GM12878 (cell line): ENCODE data around the gene BTNL2. TPM values are rescaled to one million over a fixed set of nuclear protein-coding genes. Genes with fewer than 3 reads are reported as not detected.

Source experiments
- ATAC-seq: fragments of 200-7000 bp; cut with Tn5 transposase; 3 replicates; pipeline ENCODE4 v1.9.1; 2020; ENCODE audit warnings: mild to moderate bottlenecking, moderate library complexity
- BruUV-seq: library from RNA; stranded (reverse); fragments of 400-500 nt; replicated peaks from 2 replicates; lab custom pipeline; 2021; lab: Mats Ljungman, UMichigan
- CTCF ChIA-PET: fragments of 300-600 bp; sonication (Branson Sonifier 250); formaldehyde crosslinking; extraction: SDS; loops from one replicate; lab custom pipeline; 2021; ENCODE audit warnings: inconsistent platforms; lab: Yijun Ruan, JAX
- POLR2A ChIA-PET: fragments of 350-600 bp; formaldehyde crosslinking; extraction: SDS; loops from one replicate; lab custom pipeline; 2021; ENCODE audit warnings: inconsistent platforms; lab: Charles Lee
- RAD21 ChIA-PET: fragments of 300-600 bp; sonication (Branson Sonifier 250); formaldehyde crosslinking; loops from one replicate; lab custom pipeline; 2023; ENCODE audit warnings: antibody characterized with exemption; ENCODE audit not compliant: unreplicated experiment; lab: Charles Lee
- SMC1A ChIA-PET: fragments of 300-600 bp; sonication (Branson Sonifier 250); formaldehyde crosslinking; loops from one replicate; lab custom pipeline; 2023; ENCODE audit not compliant: unreplicated experiment, uncharacterized antibody; lab: Charles Lee
- DNase-seq: peaks from one replicate; pipeline ENCODE4 v3.0.0-alpha.2; 2011; ENCODE audit warnings: low read depth, low spot score
- FAIRE-seq: peaks from 3 replicates; lab custom pipeline; 2011; peaks lifted over from hg19 to GRCh38; lab: Jason Lieb, UNC
- H2AFZ ChIP-seq: 2 replicates; pipeline ENCODE4 v1.6.0; 2011; ENCODE audit warnings: low read depth, low read length, control low read depth; ENCODE audit not compliant: control insufficient read depth
- H3K27ac ChIP-seq: 2 replicates; pipeline ENCODE4 v1.5.1; 2011; ENCODE audit warnings: control low read depth; ENCODE audit not compliant: control insufficient read depth, insufficient read depth
- H3K27me3 ChIP-seq, 2 experiments: replicated peaks in 1 of 2; 2 replicates each; pipeline versions ENCODE4 v1.6.0 to v1.6.1; 2011; ENCODE audit warnings: low read length in 1 of 2; ENCODE audit not compliant: control insufficient read depth in 2 of 2, insufficient read depth in 2 of 2
- H3K36me3 ChIP-seq, 2 experiments: 2 replicates each; pipeline ENCODE4 v1.5.1; 2011; ENCODE audit warnings: low read length in 1 of 2; ENCODE audit not compliant: control insufficient read depth in 2 of 2, insufficient read depth in 2 of 2
- H3K4me1 ChIP-seq: 2 replicates; pipeline ENCODE4 v1.6.1; 2011; ENCODE audit warnings: mild to moderate bottlenecking, low read length, moderate library complexity, mixed read lengths; ENCODE audit not compliant: control insufficient read depth, insufficient read depth
- H3K4me2 ChIP-seq: 2 replicates; pipeline ENCODE4 v1.6.0; 2011; ENCODE audit warnings: control low read depth; ENCODE audit not compliant: control insufficient read depth, insufficient read depth
- H3K4me3 ChIP-seq: fragments of 200-600 bp; sonication (generic); 2 replicates; pipeline ENCODE4 v1.5.1; 2016
- H3K79me2 ChIP-seq: 2 replicates; pipeline ENCODE4 v1.6.0; 2011; ENCODE audit warnings: low read length; ENCODE audit not compliant: control insufficient read depth, insufficient read depth
- H3K9ac ChIP-seq: 2 replicates; pipeline ENCODE4 v1.8.0; 2011; ENCODE audit warnings: low read length, control low read depth, mixed read lengths; ENCODE audit not compliant: control insufficient read depth, insufficient read depth
- H3K9me3 ChIP-seq: replicated peaks from 3 replicates; pipeline ENCODE4 v1.5.1; 2011; ENCODE audit warnings: mild to moderate bottlenecking, low read length; ENCODE audit not compliant: control insufficient read depth, insufficient read depth
- H4K20me1 ChIP-seq: 2 replicates; pipeline ENCODE4 v1.6.0; 2011; ENCODE audit not compliant: control insufficient read depth, insufficient read depth
- CREB1 ChIP-seq: IDR thresholded peaks from 2 replicates; pipeline ENCODE4 v1.6.1; 2012; ENCODE audit warnings: low read depth, mild to moderate bottlenecking, inconsistent platforms
- GABPA ChIP-seq: IDR thresholded peaks from 2 replicates; pipeline ENCODE4 v1.6.1; 2014; ENCODE audit warnings: antibody characterized with exemption, low read depth, mild to moderate bottlenecking, inconsistent platforms
- HCFC1 ChIP-seq: fragments of 150-350 bp; IDR thresholded peaks from 2 replicates; pipeline ENCODE4 v1.6.1; 2014; ENCODE audit warnings: low read length
- LARP7 ChIP-seq: fragments of 450-650 bp; IDR thresholded peaks from 2 replicates; pipeline ENCODE4 v1.6.1; 2017; ENCODE audit warnings: mild to moderate bottlenecking
- MTA3 ChIP-seq: IDR thresholded peaks from 2 replicates; pipeline ENCODE4 v1.6.1; 2012; ENCODE audit warnings: low read length, inconsistent platforms, borderline replicate concordance
- PAX8 ChIP-seq: fragments of 450-650 bp; IDR thresholded peaks from 2 replicates; pipeline ENCODE4 v1.6.1; 2017; ENCODE audit warnings: mild to moderate bottlenecking, moderate library complexity
- RAD21 ChIP-seq: IDR thresholded peaks from 2 replicates; pipeline ENCODE4 v1.6.1; 2011; ENCODE audit warnings: mild to moderate bottlenecking, low read depth, low read length, moderate library complexity; ENCODE audit not compliant: insufficient read depth
- SIN3A ChIP-seq: IDR thresholded peaks from 2 replicates; pipeline ENCODE4 v1.6.1; 2012; ENCODE audit warnings: low read depth, low read length, improper control_type of control experiment
- ZNF622 ChIP-seq: fragments of 450-650 bp; IDR thresholded peaks from 2 replicates; pipeline ENCODE4 v1.6.1; 2017; ENCODE audit warnings: mild to moderate bottlenecking, inconsistent platforms
- WGBS: methylation state at CpG from one replicate; pipeline ENCODE4 v1.1.6; 2016; ENCODE audit warnings: low lambda C conversion rate; ENCODE audit not compliant: insufficient replicate concordance, insufficient coverage; ENCODE audit errors: missing lambda C conversion rate; 5-methylcytosine and 5-hydroxymethylcytosine counted together
- in situ Hi-C: fragments of 300-500 bp; cut with MboI; formaldehyde crosslinking; loops from 9 replicates; pipeline ENCODE4 v1.14.3; 2018; ENCODE audit warnings: mixed read lengths
- intact Hi-C: fragments of 100-400 bp; cut with micrococcal nuclease; formaldehyde crosslinking; loops from one replicate; pipeline ENCODE4 v1.14.2; 2022; ENCODE audit not compliant: unreplicated experiment
- polyA plus RNA-seq, 11 experiments: library from polyadenylated mRNA; depleted of rRNA in 4 of 11; unstranded in 6 of 11; stranded (reverse) in 5 of 11; fragments of >200 nt; fragmentation: Nextera tagmentation in 4 of 11; fragmentation: Illumina TruSeq in 1 of 11; extraction: Ambion mirVana in 4 of 11; extraction: Trizol in 1 of 11; gene quantifications; 1 replicate in 1 of 11; 2 replicates in 10 of 11; pipeline versions ENCODE4 v1.2.1 to v1.2.3, GENCODE V29; 2011 to 2016; ENCODE audit warnings: inconsistent platforms in 2 of 11, missing spikeins in 2 of 11, low read depth in 1 of 11
- total RNA-seq, 4 experiments: library from RNA; depleted of rRNA in 3 of 4; stranded (reverse); fragments of >200 nt in 3 of 4; fragmentation: Illumina TruSeq in 1 of 4; extraction: Trizol in 1 of 4; gene quantifications; 2 replicates each; pipeline versions ENCODE4 v1.2.1 to v1.2.3, GENCODE V29; 2013 to 2021

BTNL2 gene
- total and polyA plus RNA-seq, 10 of the 15 experiments (the other 5 are each of a cell fraction or from before 2014, with no cell fraction given) = 0.11 to 0.29 (median 0.26) TPM; not detected in 5

DNA sequence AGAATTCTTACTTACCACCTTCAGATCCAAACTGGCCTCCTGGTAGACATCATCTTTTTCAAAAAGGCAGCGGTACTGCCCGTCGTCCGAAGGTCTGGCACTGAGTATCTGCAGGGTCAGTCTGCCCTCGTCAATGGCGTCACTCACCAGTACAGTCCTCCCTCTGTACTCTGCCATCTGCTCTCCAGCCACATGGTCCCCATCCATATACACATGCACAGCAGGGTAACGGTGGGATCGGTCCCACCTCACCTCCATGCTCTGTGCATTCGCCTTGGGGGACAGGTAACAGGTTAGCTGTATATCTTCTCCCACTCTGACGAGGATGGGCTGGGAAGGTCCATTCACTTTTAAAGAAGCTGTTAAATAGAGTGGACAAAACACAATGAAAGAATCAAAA is 11.0 kb downstream of the BTNL2 start:
- Histone ChIP-seq H3K36me3 (no peaks in the 10 kb centered on the region), H3K4me2 (no peak overlapping the region), H3K27ac (no peak overlapping the region), H3K27me3 (no peaks in the 10 kb centered on the region), H3K4me3 (no peak overlapping the region), H3K9ac (no peak overlapping the region), H3K79me2 (no peaks in the 10 kb centered on the region), H3K9me3 (peaks cover 2% of the 10 kb centered on the region; the same call in 1 of the 3 replicates), H4K20me1 (no peaks in the 10 kb centered on the region), H2AFZ (no peak overlapping the region), H3K4me1 (peaks cover 8% of the 10 kb centered on the region)
- RAD21 ChIA-PET = no interaction called here
- POLR2A ChIA-PET = no interaction called here
- no peak for ATAC-seq
- intact Hi-C loops (no loop called here), in situ Hi-C loops (no loop called here)
- BruUV-seq = no TSS peak
- SMC1A ChIA-PET = interaction anchor here (1.1 kb wide), 1 partner anchor 340 kb away, joined by 3 read pairs; no protein-coding TSS in a partner anchor
- TF ChIP-seq ZNF622 (no peak), LARP7 (no peak), PAX8 (no peak), MTA3 (no peak), HCFC1 (no peak), RAD21 (no peak), CREB1 (no peak), GABPA (no peak), SIN3A (no peak)
- DNase-seq = no peak
- 93% methylated on average over 10 of the region's 10 CpGs for WGBS
- CTCF ChIA-PET = interaction anchor here (2.0 to 4.2 kb wide), 3 partner anchors 17 to 305 kb away, joined by 5 to 20 read pairs (median 7); no protein-coding TSS in a partner anchor
- no peak for FAIRE-seq
